ENCODE results near the gene RAP2B.
"Not testable (repeated sequence)": the region's sequence is repeated elsewhere in the genome, so short reads cannot be mapped to it uniquely, and the experiment has no call there.

RAP2B gene

GRCh38 chr3:153144071-153144470, 18.0 kb upstream of the RAP2B start:
- FAIRE-seq (no peak), DNase-seq (ENCODE audit: insufficient read length) (no peak)
- no peak for TF ChIP-seq POLR2A (IDR thresholded peaks at IDR 0.05; ENCODE audit: low read depth, low read length)
- no peak for TF ChIP-seq TAF1 (IDR thresholded peaks at IDR 0.05; ENCODE audit: borderline replicate concordance, low read depth, low read length)
- no peak for TF ChIP-seq POLR2AphosphoS5 (IDR thresholded peaks at IDR 0.05; ENCODE audit: low read depth, low read length)

DNA sequence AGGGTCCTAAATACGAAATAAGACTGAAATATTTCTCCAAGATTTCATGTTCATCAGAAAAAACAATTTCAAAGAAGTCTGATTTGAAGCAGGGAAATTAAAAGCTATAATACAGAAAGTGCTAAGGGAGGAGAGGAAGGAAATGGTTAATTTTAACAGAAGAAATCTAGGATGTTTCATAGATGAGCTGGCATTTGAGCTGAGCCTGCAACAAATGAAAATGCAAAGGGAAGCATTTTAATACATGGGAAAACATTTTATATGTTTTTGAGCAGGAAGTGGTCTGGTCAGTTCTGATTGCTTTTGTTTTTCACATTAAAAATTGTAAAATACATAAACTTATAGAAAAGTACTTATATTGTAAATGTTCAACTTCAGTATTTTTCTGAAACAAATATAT, 17.2 kb upstream of the RAP2B start:
- TF ChIP-seq POLR2AphosphoS5 (IDR thresholded peaks at IDR 0.05; ENCODE audit: low read depth, low read length): no peak
- no peak for TF ChIP-seq TAF1 (IDR thresholded peaks at IDR 0.05; ENCODE audit: borderline replicate concordance, low read depth, low read length)
- TF ChIP-seq POLR2A (IDR thresholded peaks at IDR 0.05; ENCODE audit: low read depth, low read length): no peak
- FAIRE-seq (no peak), DNase-seq (ENCODE audit: insufficient read length) (no peak)

DNA sequence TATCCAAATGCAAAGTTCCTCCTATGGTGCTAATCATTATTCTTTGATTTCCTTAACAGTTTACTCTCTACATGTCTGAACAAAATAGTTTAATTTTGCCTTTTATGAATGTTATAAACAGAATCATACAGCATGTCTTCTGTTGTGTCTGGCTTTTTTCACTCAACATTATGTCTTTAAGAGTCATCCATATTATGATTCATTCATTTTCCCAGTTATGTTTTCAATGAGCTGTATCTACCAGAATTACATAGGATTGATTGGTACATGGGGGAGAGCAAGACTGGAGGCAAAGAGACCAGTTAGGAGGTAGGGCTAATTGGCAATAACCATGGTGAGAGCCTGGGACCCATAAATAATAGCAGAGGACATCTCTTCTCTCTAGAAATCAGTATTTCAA, 16.6 kb upstream of the RAP2B start:
- TF ChIP-seq TAF1 (IDR thresholded peaks at IDR 0.05; ENCODE audit: borderline replicate concordance, low read depth, low read length) (no peak), POLR2A (IDR thresholded peaks at IDR 0.05; ENCODE audit: low read depth, low read length) (no peak), POLR2AphosphoS5 (IDR thresholded peaks at IDR 0.05; ENCODE audit: low read depth, low read length) (no peak)
- DNase-seq (ENCODE audit: insufficient read length) (no peak), FAIRE-seq (no peak)

DNA sequence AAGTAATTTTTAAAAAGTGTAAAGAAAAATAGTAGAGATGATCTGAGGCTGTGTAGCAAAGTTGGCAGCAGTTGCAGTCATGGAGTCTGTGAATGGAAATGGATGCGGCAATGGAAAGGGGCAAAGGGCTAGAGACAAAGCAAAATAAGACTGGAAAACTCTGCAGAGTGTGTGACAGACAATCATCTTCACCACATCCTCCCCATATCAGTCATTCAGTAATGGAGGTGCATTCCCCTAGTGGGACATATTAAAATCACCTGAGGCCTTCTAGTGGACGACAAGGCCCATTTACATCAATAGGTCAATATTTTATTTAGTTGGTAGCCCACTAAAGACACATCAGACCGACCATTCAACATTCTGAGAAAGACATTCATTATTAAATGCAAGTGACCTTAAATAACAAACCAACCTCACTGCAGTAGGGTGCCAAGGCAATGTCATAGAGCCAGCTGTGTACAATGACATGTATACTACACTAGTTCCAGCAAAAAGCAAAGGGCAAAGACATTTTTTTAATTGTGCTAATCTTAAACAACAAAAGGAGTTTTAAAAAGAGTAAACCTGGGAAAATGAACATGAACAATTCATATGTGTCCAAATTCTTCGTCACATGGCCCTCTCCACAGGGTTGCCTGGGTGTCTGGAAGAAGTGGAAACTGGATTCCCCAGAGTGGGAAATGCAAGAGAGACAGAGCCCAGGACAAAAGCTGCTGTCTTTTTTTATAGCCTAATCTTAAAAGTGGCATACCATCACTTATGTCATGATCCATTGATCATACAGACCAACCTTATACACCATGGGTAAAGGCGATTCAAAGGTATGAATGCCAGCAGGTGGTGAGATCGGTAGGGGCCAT, 15.6 kb upstream of the RAP2B start:
- DNase-seq (ENCODE audit: insufficient read length) (no peak), FAIRE-seq (no peak)
- no peak for TF ChIP-seq POLR2A (IDR thresholded peaks at IDR 0.05; ENCODE audit: low read depth, low read length)
- no peak for TF ChIP-seq POLR2AphosphoS5 (IDR thresholded peaks at IDR 0.05; ENCODE audit: low read depth, low read length)
- TF ChIP-seq TAF1 (IDR thresholded peaks at IDR 0.05; ENCODE audit: borderline replicate concordance, low read depth, low read length): no peak

- TF ChIP-seq POLR2AphosphoS5 (IDR thresholded peaks at IDR 0.05; ENCODE audit: low read depth, low read length) (no peak), TAF1 (IDR thresholded peaks at IDR 0.05; ENCODE audit: borderline replicate concordance, low read depth, low read length) (no peak), POLR2A (IDR thresholded peaks at IDR 0.05; ENCODE audit: low read depth, low read length) (no peak)
- no peak for FAIRE-seq
- DNase-seq (ENCODE audit: insufficient read length): no peak
Measured at GRCh38 chr3:153150991-153151390, 11.0 kb upstream of the RAP2B start.

DNA sequence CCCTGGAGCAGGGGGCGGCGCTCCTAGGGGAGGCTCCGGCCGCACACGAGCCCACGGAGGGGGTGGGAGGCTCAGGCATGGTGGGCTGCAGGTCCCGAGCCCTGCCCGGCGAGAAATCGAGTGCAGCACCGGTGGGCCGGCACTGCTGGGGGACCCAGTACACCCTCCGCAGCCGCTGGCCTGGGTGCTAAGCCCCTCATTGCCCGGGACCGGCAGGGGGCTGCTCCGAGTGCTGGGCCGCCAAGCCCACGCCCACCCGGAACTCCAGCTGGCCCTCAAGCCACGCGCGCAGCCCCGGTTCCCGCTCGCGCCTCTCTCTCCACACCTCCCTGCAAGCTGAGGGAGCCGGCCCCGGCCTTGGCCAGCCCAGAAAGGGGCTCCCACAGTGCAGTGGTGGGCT, 6.2 kb upstream of the RAP2B start:
- FAIRE-seq; DNase-seq (ENCODE audit: insufficient read length): not testable (repeated sequence)

DNA sequence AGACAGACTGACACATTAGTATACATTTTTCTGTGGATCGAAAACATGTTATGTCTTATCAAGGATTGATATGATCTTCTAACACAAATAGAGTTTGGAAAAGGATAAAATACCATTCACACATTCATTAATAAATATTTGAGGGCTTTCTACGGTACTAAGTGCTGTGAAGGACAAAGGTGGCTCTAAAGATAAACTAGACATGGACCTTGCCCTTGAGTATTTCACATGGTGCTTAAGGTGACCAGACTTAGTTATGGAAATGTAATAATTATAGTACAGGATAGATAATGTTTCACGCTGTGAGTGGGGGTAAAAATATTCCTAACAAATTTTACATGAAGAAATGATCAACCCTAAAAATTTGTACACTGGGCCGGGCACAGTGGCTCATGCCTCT, 3.8 kb upstream of the RAP2B start:
- TF ChIP-seq POLR2A (IDR thresholded peaks at IDR 0.05; ENCODE audit: low read depth, low read length) (no peak), POLR2AphosphoS5 (IDR thresholded peaks at IDR 0.05; ENCODE audit: low read depth, low read length) (no peak), TAF1 (IDR thresholded peaks at IDR 0.05; ENCODE audit: borderline replicate concordance, low read depth, low read length) (no peak)
- DNase-seq (ENCODE audit: insufficient read length) (no peak), FAIRE-seq (no peak)

- no peak for FAIRE-seq
- no peak for DNase-seq (ENCODE audit: insufficient read length)
- TF ChIP-seq POLR2AphosphoS5 (IDR thresholded peaks at IDR 0.05; ENCODE audit: low read depth, low read length): no peak
- TF ChIP-seq POLR2A (IDR thresholded peaks at IDR 0.05; ENCODE audit: low read depth, low read length): no peak
- TF ChIP-seq TAF1 (IDR thresholded peaks at IDR 0.05; ENCODE audit: borderline replicate concordance, low read depth, low read length): no peak
Measured at GRCh38 chr3:153158961-153159735, 2.9 kb upstream of the RAP2B start.

DNA sequence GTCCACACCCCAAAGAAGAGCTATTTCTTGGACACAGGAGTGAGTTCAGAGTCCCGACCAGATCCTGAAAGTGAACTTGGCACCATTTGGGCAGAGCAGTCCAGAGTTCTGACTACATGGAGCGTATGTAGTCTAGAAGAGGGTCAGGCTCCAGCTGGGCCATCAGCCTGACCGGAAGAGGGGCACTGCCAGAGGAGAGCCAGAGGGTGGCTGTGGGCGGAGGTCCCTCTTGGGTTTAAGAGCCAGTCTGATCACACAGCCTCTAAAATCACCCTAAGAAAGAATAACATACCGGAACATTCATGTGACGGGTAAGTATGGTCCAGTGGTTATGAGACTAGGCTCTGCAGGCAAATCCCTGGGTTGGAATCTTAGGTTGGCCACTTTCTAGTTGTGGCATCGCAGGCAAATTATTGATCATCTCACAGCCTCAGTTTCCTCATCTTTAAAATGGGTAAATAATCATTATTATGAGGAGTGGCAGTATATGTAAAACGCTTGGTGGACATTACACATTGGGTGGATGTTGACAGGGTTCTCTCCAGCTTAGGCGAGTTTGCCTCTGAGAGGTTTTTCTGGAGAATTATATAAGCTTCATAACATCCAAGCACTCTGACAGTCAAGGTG, 2.1 kb upstream of the RAP2B start:
- no peak for TF ChIP-seq POLR2AphosphoS5 (IDR thresholded peaks at IDR 0.05; ENCODE audit: low read depth, low read length)
- DNase-seq (ENCODE audit: insufficient read length) (no peak), FAIRE-seq (no peak)

- TF ChIP-seq POLR2A (IDR thresholded peaks at IDR 0.05; ENCODE audit: low read depth, low read length): 0 out of 2 replicates have a peak, but pooled peaks have one; percentile 67
- TF ChIP-seq TAF1 (IDR thresholded peaks at IDR 0.05; ENCODE audit: borderline replicate concordance, low read depth, low read length): no peak
- no peak for TF ChIP-seq POLR2AphosphoS5 (IDR thresholded peaks at IDR 0.05; ENCODE audit: low read depth, low read length)
- FAIRE-seq: peak; percentile 81
- peak; percentile 55 for DNase-seq (ENCODE audit: insufficient read length)
Measured at GRCh38 chr3:153160451-153161137, 1.4 kb upstream of the RAP2B start.

GRCh38 chr3:153161138-153161713, 800 bp upstream of the RAP2B start:
- TF ChIP-seq POLR2AphosphoS5 (IDR thresholded peaks at IDR 0.05; ENCODE audit: low read depth, low read length): 0 out of 2 replicates have a peak, but pooled peaks have one; percentile 32
- TF ChIP-seq POLR2A (IDR thresholded peaks at IDR 0.05; ENCODE audit: low read depth, low read length): no peak
- TF ChIP-seq TAF1 (IDR thresholded peaks at IDR 0.05; ENCODE audit: borderline replicate concordance, low read depth, low read length): no peak
- FAIRE-seq (peak; percentile 94), DNase-seq (ENCODE audit: insufficient read length) (peak; percentile 79)
